T-helper 9 cell (primary cell): ENCODE measurements around the gene DCAF11.

Experiments
- DNase-seq: peaks from one replicate; pipeline ENCODE4 v3.0.0-alpha.2; 2020

The DCAF11 gene

DNA sequence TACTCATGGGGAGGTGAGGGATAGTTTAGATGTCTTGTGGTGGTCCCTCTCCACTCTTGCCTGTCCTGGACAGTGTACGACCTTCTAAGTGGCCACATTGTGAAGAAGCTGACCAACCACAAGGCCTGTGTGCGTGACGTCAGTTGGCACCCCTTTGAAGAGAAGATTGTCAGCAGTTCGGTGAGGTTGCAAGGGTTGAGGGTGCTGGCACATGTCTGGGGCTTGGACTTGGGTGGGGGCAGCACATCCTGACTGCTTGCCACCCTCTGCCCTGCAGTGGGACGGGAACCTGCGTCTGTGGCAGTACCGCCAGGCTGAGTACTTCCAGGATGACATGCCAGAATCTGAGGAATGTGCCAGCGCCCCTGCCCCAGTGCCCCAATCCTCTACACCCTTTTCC lies 8.3 kb downstream of the DCAF11 start:
- DNase-seq, result no peak

DNA sequence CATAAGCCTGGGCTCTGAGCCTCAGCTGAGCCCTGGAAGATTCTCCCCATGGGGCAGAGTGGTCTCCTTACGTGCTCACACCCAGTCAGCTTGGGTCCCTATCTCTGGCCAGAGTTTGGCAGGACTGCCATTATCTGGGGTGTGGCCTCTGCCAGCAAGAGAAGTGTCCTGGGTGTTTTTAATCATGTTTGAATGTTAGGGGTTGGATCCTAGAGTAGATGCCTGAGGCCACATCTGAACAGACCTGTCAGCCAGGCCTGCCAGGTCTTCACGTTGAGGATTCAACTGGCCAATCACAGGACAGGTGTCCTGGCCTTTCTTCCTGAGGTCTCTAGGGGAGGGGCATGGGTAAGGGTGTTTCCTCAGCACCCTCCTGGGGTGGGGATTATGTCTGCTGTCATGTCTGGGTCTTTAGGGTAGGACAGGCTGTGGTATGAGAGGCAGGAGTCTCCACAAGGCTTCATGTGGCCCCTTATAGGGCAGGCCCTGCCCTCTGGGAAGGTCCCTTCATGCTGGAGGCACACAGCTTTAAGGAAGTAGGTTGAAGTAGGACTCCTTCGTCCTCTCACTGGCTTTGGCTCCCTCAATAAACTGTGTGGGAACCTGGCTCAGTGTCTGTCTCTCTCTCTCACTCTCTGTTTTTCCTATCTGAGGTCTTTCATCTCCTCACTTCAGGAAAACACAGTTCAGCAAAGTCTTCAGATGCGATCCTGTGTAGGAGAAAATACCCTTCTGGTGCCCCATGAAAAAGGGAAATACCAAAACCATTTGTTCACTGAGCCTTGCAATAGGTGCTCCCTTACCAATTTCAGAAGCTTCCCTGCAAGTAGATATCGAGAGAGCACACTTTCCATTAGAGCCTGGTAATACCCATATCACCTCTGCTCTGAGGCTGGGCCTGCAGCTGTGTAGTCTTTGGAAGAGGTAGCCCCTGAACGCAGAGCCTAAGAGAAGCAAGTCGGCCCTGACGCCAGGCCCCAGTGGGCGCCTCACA lies 9.1 kb downstream of the DCAF11 start:
- no peak for DNase-seq

- no peak for DNase-seq
Observed at GRCh38 chr14:24126939-24127338, 12.4 kb downstream of the DCAF11 start.

- DNase-seq, result no peak
Observed at GRCh38 chr14:24127673-24128072, 13.1 kb downstream of the DCAF11 start.

- no peak for DNase-seq
Observed at GRCh38 chr14:24129410-24129998, 14.9 kb downstream of the DCAF11 start.

DNA sequence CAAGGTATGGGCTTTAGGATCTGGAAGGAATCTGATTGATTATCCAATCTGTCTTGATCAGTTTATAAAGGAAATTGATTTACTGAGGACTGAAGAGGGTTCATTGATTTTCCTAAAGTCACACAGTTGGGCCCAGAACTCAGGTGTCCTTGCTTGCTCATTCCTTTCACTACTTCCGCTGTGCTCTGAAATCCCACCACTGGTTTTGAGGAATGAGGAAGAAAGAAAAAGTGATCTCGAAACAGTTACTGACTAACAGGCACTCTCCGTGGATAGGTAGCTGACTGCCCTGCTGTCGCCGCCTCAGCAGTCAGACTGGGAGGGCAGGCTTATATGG lies 15.8 kb downstream of the DCAF11 start, which contains the start of gene FITM1:
TSS of gene FITM1 (plus strand) at position 280 of the 337 bp plus-strand sequence. CDS start 905 bp downstream, outside the sequence.
- no peak for DNase-seq

GRCh38 chr14:24130717-24131548 lies 16.4 kb downstream of the DCAF11 start:
- DNase-seq, result no peak

DNA sequence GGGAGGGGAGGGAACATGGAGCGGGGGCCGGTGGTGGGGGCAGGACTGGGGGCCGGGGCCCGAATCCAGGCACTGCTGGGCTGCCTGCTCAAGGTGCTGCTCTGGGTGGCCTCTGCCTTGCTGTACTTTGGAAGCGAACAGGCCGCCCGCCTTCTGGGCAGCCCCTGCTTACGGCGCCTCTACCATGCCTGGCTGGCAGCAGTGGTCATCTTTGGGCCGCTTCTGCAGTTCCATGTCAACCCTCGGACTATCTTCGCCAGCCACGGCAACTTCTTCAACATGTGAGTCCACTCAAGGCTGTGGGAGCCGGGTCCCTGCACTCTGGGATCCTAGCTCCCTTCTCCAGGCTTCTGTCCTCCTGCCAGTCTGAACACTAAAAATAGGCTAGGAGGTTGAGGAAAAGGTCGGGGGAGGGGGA lies 17.0 kb downstream of the DCAF11 start:
- DNase-seq, result no peak

DNA sequence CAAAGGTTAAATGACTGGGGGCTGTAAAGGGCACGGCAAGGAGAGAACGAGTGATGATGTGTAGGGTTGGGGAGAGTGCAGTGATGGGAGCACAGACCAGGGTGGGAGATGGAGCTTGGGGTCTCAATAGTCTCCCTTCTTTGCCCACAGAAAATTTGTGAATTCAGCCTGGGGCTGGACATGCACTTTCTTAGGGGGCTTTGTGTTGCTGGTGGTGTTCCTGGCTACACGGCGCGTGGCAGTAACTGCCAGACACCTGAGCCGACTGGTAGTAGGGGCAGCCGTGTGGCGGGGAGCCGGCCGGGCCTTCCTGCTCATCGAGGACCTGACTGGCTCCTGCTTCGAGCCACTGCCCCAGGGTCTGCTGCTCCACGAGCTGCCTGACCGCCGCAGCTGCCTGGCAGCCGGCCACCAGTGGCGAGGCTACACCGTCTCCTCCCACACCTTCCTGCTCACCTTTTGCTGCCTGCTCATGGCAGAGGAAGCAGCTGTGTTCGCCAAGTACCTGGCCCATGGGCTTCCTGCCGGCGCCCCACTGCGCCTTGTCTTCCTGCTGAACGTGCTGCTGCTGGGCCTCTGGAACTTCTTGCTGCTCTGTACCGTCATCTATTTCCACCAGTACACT lies 17.6 kb downstream of the DCAF11 start:
- DNase-seq, result no peak

GRCh38 chr14:24132976-24133375 lies 18.4 kb downstream of the DCAF11 start:
- DNase-seq, result no peak

- DNase-seq, result no peak
Observed at GRCh38 chr14:24133735-24134134, 19.2 kb downstream of the DCAF11 start.

GRCh38 chr14:24135584-24135833 lies 20.9 kb downstream of the DCAF11 start:
- DNase-seq, result no peak

DNA sequence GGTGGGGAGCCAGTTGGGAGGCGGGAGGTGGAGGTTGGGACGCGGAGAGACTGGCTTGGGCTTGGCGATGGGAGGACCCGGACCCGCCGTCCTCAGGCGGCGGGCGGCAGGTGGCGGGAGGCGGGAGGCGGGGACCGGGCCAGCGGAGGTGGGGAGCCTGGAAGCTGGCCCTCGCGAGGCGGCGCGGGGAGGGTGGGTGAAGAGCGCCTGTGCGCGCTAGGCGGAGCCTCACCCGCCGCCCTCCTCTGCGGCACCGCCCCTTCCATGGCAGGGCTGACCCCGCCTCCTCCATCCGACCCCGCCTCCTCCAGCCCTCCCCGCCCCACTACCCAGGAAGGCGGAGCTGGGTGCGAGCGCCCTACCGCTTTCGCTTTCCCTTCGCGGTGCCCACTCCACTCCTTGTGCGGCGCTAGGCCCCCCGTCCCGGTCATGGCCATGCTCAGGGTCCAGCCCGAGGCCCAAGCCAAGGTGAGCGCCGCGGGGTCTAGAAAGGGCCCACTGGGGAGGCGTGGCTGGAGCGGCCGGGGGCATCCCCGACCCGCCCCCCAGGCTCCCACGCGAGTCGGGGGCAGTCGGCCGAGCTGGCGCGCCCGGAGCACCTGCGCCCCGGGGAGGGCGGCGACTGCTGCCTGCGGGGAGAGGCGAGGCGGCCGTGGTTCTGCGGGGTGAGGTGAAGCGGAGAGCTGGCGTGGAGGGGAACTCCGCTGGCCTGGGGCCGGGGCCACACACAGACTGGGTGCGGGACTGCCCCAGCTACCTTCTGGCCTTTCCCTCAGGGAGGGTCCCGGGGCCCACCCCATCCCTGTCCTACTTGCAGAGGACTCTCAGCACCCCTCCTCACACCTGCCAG lies 21.5 kb downstream of the DCAF11 start, which contains the start of gene PSME1:
TSS of gene PSME1 (plus strand) at position 361 of the 850 bp plus-strand sequence. CDS start at position 430, 69 bp downstream.
- peak; percentile 94 for DNase-seq

DNA sequence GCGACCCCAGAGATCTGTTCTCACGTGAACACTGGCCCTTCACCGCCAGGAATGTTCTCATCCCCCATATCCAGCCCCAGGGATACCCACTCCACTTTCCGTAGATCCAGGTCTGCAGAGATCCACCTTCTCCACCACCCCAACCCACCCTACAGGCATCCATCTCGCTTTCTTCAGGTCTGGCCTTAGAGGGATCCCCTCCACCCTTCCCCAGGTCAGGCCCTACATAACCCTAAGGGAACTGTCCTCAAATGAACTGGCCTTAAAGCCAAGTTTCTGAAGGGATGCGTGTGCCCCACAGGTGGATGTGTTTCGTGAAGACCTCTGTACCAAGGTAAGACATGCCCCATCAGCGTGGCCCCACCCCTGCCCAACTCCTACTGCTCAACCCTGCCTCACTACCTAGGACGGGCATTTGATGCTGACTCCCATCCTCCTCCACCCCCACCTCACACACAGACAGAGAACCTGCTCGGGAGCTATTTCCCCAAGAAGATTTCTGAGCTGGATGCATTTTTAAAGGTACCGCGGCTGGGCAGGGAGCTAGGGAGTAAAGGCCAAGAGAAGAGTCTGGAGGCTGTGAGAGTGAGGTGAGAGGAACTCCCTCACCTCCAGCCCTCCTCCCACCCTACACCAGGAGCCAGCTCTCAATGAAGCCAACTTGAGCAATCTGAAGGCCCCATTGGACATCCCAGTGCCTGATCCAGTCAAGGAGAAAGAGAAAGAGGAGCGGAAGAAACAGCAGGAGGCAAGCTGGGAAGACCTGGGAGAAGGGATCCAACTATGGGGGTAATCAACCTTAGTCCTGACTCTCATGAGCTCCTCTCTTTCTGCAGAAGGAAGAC lies 22.3 kb downstream of the DCAF11 start:
- no peak for DNase-seq

DNA sequence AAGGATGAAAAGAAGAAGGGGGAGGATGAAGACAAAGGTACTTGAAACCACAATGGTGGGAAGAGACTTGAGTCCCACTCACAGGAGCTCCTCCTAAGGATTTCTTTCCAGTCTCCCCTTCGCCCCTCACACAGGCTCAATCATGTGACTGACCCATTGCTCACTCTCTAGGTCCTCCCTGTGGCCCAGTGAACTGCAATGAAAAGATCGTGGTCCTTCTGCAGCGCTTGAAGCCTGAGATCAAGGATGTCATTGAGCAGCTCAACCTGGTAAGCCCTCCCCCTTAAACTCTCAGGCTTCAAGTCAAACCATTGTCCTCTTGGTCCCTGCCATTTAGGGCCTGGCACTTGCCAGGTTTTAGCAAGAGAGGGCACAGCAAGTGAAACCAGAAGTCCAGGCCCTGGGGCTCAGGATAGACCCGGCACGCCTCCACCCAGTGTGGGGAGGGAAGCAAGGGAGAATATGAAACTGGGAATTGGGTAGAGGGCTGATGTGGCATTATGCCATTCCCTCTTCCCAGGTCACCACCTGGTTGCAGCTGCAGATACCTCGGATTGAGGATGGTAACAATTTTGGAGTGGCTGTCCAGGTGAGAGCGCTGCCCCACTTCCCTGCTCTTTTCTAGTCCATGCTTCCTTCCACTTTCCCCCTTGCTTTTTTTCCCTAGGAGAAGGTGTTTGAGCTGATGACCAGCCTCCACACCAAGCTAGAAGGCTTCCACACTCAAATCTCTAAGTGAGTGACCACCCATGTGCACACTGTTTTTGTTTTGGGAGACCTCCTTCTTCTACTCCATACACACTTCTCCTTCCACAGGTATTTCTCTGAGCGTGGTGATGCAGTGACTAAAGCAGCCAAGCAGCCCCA lies 23.2 kb downstream of the DCAF11 start:
- no peak for DNase-seq

DNA sequence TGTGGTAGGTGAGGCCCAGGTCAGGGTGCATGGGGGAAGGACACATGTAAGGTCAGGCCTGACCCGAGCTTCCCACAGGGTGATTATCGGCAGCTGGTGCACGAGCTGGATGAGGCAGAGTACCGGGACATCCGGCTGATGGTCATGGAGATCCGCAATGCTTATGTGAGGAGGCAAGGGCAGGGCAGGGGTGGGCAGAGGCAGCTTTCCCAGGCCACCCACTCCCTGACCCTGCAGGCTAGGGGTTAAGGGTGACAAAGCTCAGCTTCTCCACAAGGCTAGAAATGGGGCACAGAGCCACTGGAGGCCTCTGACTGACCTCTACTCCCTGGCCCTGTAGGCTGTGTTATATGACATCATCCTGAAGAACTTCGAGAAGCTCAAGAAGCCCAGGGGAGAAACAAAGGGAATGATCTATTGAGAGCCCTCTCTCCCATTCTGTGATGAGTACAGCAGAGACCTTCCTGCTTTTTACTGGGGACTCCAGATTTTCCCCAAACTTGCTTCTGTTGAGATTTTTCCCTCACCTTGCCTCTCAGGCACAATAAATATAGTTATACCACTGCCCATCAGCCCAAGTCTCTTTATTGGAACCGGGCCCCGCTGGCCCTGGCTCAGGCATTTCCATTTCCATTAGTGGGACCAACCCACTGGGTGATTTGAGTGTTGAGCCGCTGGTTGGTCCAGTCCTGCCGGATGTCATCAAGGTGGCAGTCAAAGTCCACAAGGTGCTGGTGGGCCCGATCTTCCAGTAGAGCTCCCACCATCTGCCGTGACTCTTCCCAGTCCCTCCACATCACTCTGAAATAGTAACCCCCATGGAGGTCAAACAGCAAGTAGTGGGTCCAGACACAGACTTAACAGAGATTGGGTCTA lies 24.1 kb downstream of the DCAF11 start:
- no peak for DNase-seq

DNA sequence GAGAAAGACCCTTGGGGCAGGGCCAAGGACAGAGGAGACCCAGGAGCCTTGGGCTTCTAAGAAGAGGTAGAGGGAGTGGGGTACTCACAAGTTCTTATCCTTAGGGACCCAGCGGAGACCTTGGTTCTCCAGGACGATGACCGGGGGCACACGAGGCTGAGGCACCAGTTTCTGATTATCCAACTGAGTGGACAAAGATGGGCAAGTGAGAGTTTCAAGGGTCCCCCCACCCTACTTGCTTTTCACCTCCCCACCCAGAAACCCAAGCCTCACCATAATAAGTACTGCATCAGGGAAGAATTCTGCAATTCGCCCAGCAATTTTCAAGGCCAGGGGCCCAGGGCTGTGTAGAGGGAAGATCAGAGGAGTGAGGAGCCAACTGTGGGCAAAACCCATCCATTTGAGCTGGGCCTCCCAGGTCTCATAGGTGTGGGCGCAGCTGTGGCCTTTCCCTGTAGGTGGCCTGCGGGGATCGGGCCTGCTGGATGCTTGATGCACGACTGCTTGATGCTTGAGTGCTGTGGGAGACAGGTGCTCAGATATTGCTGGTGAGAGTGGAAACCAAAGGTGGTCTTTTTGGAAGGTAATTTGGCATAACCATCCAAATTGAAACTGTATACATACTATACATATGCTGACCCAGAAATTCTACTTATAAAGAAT lies 24.8 kb downstream of the DCAF11 start:
- no peak for DNase-seq
